Sigmoid colon (tissue), 7 donors: ENCODE measurements around the gene C5. TPM values are rescaled to one million over a fixed set of nuclear protein-coding genes. Genes with fewer than 3 reads are reported as not detected.

Source experiments
- DNase-seq: peaks from one replicate; pipeline ENCODE4 v3.0.0-alpha.2; 2019
- H3K27ac ChIP-seq, 4 donors: fragments of 200-600 bp; sonication (generic); one replicate each; pipeline ENCODE4 v1.5.1; 2016 to 2019; ENCODE audit warnings: mild to moderate bottlenecking in 1 of 4
- H3K27me3 ChIP-seq, 3 donors: fragments of 200-600 bp; sonication (generic); one replicate each; pipeline ENCODE4 v1.5.1; 2019; ENCODE audit warnings: mild to moderate bottlenecking in 1 of 3
- H3K36me3 ChIP-seq, 4 donors: fragments of 200-600 bp; sonication (generic); one replicate each; pipeline ENCODE4 v1.5.1; 2016 to 2019
- H3K4me1 ChIP-seq, 4 donors: fragments of 200-600 bp; sonication (generic); one replicate each; pipeline ENCODE4 v1.5.1; 2017 to 2019
- H3K4me3 ChIP-seq, 4 donors: fragments of 200-600 bp; sonication (generic); one replicate each; pipeline ENCODE4 v1.5.1; 2017 to 2019; ENCODE audit warnings: mild to moderate bottlenecking in 2 of 4, moderate library complexity in 1 of 4
- H3K9me3 ChIP-seq, 4 donors: fragments of 200-600 bp in 3 of 4; sonication (generic) in 3 of 4; one replicate each; pipeline versions ENCODE4 v1.5.1 to v1.6.1; 2013 to 2019
- CTCF ChIP-seq, 4 experiments: fragments of 450-650 bp in 3 of 4; fragments of 200-600 bp in 1 of 4; IDR thresholded peaks; one replicate each; pipeline ENCODE4 v1.5.1; 2016 to 2019; ENCODE audit warnings: antibody characterized with exemption in 4 of 4, mild to moderate bottlenecking in 3 of 4, moderate library complexity in 2 of 4
- EP300 ChIP-seq, 4 donors: sonication (generic); formaldehyde crosslinking; IDR thresholded peaks; one replicate each; pipeline ENCODE4 v1.6.1; 2017; ENCODE audit warnings: antibody characterized with exemption in 4 of 4
- POLR2A ChIP-seq, 2 donors: fragments of 450-650 bp; IDR thresholded peaks; one replicate each; pipeline ENCODE4 v1.6.1; 2016; ENCODE audit warnings: antibody characterized with exemption in 2 of 2, mild to moderate bottlenecking in 2 of 2, moderate library complexity in 2 of 2
- POLR2AphosphoS5 ChIP-seq, 4 donors: sonication (generic); formaldehyde crosslinking; IDR thresholded peaks; one replicate each; pipeline ENCODE4 v1.6.1; 2017; ENCODE audit warnings: antibody characterized with exemption in 4 of 4
- WGBS, 2 donors: extraction: QIAGEN DNeasy Blood & Tissue Kit; methylation state at CpG; one replicate each; pipeline ENCODE4 v1.1.7; 2013; 5-methylcytosine and 5-hydroxymethylcytosine counted together
- intact Hi-C: fragments of 100-400 bp; cut with DNase I; formaldehyde crosslinking; loops from one replicate; pipeline ENCODE4 v1.15.1; 2023
- polyA plus RNA-seq, 3 donors: library from polyadenylated mRNA; stranded (reverse); fragments of 200-250 nt; gene quantifications; one replicate each; pipeline ENCODE4 v1.2.3, GENCODE V29; 2013
- total RNA-seq, 4 donors: library from RNA; depleted of rRNA; stranded (reverse); fragments of >200 nt; gene quantifications; one replicate each; pipeline ENCODE4 v1.1.0, GENCODE V29; 2016
- donor health status: healthy with polysubstance abuse.
- donor health status: Bipolar disorder and iron deficiency.
- donor health status: healthy.

The C5 gene
- total and polyA plus RNA-seq, 7 donors, result under 0.01 to 6.4 (median 4.6) TPM

DNA sequence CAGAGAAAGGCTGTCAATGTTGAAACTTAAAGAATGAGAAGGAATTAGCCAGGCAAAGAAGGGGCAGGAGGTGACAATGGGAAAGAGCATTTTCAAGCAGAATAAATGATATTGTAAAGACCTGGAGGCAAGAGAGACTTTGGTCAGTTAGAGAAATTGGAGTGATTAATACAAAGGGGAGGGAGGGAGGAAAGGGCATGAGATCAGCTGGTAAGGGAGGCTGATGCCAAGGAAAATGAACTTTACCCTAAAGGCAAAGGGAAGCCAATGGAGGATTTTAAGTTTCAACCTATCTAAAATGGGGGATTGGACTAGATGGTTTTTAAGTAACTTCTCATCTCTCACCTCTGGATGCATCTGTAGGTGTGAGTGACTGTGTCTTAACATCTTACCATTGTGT, 23.3 kb downstream of the C5 start:
- TF ChIP-seq POLR2A (IDR thresholded peaks at IDR 0.05) (no peak), EP300 (IDR thresholded peaks at IDR 0.05) (no peak), POLR2AphosphoS5 (IDR thresholded peaks at IDR 0.05) (no peak), CTCF (IDR thresholded peaks at IDR 0.05) (no peak)
- DNase-seq, result no peak
- H3K4me1 ChIP-seq, result no peaks in the 10 kb centered on the region
- peaks cover 0 to 4% (median 2%) of the 10 kb centered on the region in 4 donors for H3K36me3 ChIP-seq
- no peaks in the 10 kb centered on the region for H3K27me3 ChIP-seq
- H3K9me3 ChIP-seq, result no peaks in the 10 kb centered on the region
- intact Hi-C loops, result no loop called here
- H3K27ac ChIP-seq, result no peak overlapping the region
- H3K4me3 ChIP-seq, result no peak overlapping the region

GRCh38 chr9:121026260-121026691, 23.8 kb downstream of the C5 start:
- Histone ChIP-seq H3K27me3 (no peaks in the 10 kb centered on the region), H3K9me3 (no peaks in the 10 kb centered on the region), H3K36me3 (peaks cover 0 to 4% (median 0%) of the 10 kb centered on the region in 4 donors), H3K27ac (no peak overlapping the region), H3K4me1 (no peaks in the 10 kb centered on the region), H3K4me3 (no peak overlapping the region)
- WGBS, 2 donors, result 89 to 91% methylated on average over 3 of the region's 3 CpGs
- DNase-seq, result no peak
- TF ChIP-seq POLR2A (IDR thresholded peaks at IDR 0.05) (no peak), CTCF (IDR thresholded peaks at IDR 0.05) (no peak), EP300 (IDR thresholded peaks at IDR 0.05) (no peak), POLR2AphosphoS5 (IDR thresholded peaks at IDR 0.05) (no peak)
- intact Hi-C loops, result no loop called here

GRCh38 chr9:121024237-121024636, 25.8 kb downstream of the C5 start:
- no peak for DNase-seq
- TF ChIP-seq POLR2AphosphoS5 (IDR thresholded peaks at IDR 0.05), result no peak
- no peak for TF ChIP-seq CTCF (IDR thresholded peaks at IDR 0.05)
- TF ChIP-seq EP300 (IDR thresholded peaks at IDR 0.05), result no peak
- TF ChIP-seq POLR2A (IDR thresholded peaks at IDR 0.05), result no peak
- Histone ChIP-seq H3K4me3 (no peak overlapping the region), H3K9me3 (no peaks in the 10 kb centered on the region), H3K4me1 (no peaks in the 10 kb centered on the region), H3K27ac (no peak overlapping the region), H3K36me3 (peaks cover 0 to 4% (median 0%) of the 10 kb centered on the region in 4 donors), H3K27me3 (no peaks in the 10 kb centered on the region)
- intact Hi-C loops, result no loop called here
- 80% methylated on average over 1 of the region's 2 CpGs; no CpG with 5 or more reads in 1 of the 2 donors for WGBS, 2 donors

GRCh38 chr9:121023064-121023463, 27.0 kb downstream of the C5 start:
- Histone ChIP-seq H3K4me3 (no peak overlapping the region), H3K9me3 (no peaks in the 10 kb centered on the region), H3K27ac (no peak overlapping the region), H3K27me3 (no peaks in the 10 kb centered on the region), H3K36me3 (peaks cover 0 to 4% (median 0%) of the 10 kb centered on the region in 4 donors), H3K4me1 (no peaks in the 10 kb centered on the region)
- no peak for DNase-seq
- 82 to 89% methylated on average over 1 of the region's 1 CpG for WGBS, 2 donors
- intact Hi-C loops, result no loop called here
- no peak for TF ChIP-seq POLR2AphosphoS5 (IDR thresholded peaks at IDR 0.05)
- no peak for TF ChIP-seq CTCF (IDR thresholded peaks at IDR 0.05)
- TF ChIP-seq EP300 (IDR thresholded peaks at IDR 0.05), result no peak
- no peak for TF ChIP-seq POLR2A (IDR thresholded peaks at IDR 0.05)

- no peaks in the 10 kb centered on the region for H3K9me3 ChIP-seq
- intact Hi-C loops, result no loop called here
- no peak overlapping the region for H3K27ac ChIP-seq
- no peaks in the 10 kb centered on the region for H3K27me3 ChIP-seq
- H3K4me3 ChIP-seq, result no peak overlapping the region
- 84 to 85% methylated on average over 4 of the region's 4 CpGs for WGBS, 2 donors
- DNase-seq, result peak; percentile 70
- peak in 1 of 4 donors; percentile 7 for TF ChIP-seq POLR2AphosphoS5 (IDR thresholded peaks at IDR 0.05)
- no peak for TF ChIP-seq POLR2A (IDR thresholded peaks at IDR 0.05)
- no peaks in the 10 kb centered on the region for H3K4me1 ChIP-seq
- H3K36me3 ChIP-seq, result peaks cover 0 to 4% (median under 1%) of the 10 kb centered on the region in 4 donors
Measured at GRCh38 chr9:121021301-121021700, 28.8 kb downstream of the C5 start.
